Activated CD8-positive, alpha-beta T cell treated with anti-CD3 and anti-CD28 coated beads for 36 hours (primary cell): ENCODE measurements around the gene SLC5A8. TPM values are rescaled to one million over a fixed set of nuclear protein-coding genes. Genes with fewer than 3 reads are reported as not detected.

Experiments used
- ATAC-seq: fragments of 200-7000 bp; cut with Tn5 transposase; one replicate; pipeline ENCODE4 v1.10.0; 2021; ENCODE audit warnings: mild to moderate bottlenecking, moderate library complexity
- CTCF ChIA-PET: fragments of 350-600 bp; sonication (Branson Sonifier 250); formaldehyde crosslinking; loops from one replicate; lab custom pipeline; 2021; ENCODE audit warnings: antibody characterized with exemption; lab: Charles Lee
- POLR2A ChIA-PET: fragments of 350-600 bp; sonication (Branson Sonifier 250); formaldehyde crosslinking; loops from one replicate; lab custom pipeline; 2021; ENCODE audit warnings: antibody characterized with exemption; lab: Charles Lee
- DNase-seq: peaks from one replicate; pipeline ENCODE4 v3.0.0-alpha.2; 2020
- H3K27ac Mint-ChIP-seq: one replicate; pipeline ENCODE4 v1.8.0; 2021; ENCODE audit warnings: mild to moderate bottlenecking, mixed read lengths
- H3K27me3 Mint-ChIP-seq: one replicate; pipeline ENCODE4 v1.8.0; 2021; ENCODE audit warnings: mixed read lengths
- H3K36me3 Mint-ChIP-seq: one replicate; pipeline ENCODE4 v1.8.0; 2021; ENCODE audit warnings: low read depth, mixed read lengths
- H3K4me1 Mint-ChIP-seq: one replicate; pipeline ENCODE4 v1.8.0; 2021; ENCODE audit warnings: low read depth, mixed read lengths
- H3K4me3 Mint-ChIP-seq: one replicate; pipeline ENCODE4 v1.8.0; 2021; ENCODE audit warnings: mild to moderate bottlenecking, moderate library complexity, mixed read lengths
- H3K9me3 Mint-ChIP-seq: one replicate; pipeline ENCODE4 v1.8.0; 2021; ENCODE audit warnings: mixed read lengths
- intact Hi-C: fragments of 100-400 bp; cut with micrococcal nuclease; formaldehyde crosslinking; loops from one replicate; pipeline ENCODE4 v1.10.0; 2022
- total RNA-seq, 2 experiments: library from RNA; stranded (reverse); gene quantifications; one replicate each; pipeline ENCODE4 v1.2.3, GENCODE V29; 2021
- TF ChIP-seq, protein P1 (sequence below): fragments of 200-600 bp; IDR thresholded peaks from one replicate; pipeline ENCODE4 v1.8.0; 2022; ENCODE audit warnings: antibody characterized with exemption, mild to moderate bottlenecking

SLC5A8 gene
- total RNA-seq, 2 experiments from 2014 or later: not detected

DNA sequence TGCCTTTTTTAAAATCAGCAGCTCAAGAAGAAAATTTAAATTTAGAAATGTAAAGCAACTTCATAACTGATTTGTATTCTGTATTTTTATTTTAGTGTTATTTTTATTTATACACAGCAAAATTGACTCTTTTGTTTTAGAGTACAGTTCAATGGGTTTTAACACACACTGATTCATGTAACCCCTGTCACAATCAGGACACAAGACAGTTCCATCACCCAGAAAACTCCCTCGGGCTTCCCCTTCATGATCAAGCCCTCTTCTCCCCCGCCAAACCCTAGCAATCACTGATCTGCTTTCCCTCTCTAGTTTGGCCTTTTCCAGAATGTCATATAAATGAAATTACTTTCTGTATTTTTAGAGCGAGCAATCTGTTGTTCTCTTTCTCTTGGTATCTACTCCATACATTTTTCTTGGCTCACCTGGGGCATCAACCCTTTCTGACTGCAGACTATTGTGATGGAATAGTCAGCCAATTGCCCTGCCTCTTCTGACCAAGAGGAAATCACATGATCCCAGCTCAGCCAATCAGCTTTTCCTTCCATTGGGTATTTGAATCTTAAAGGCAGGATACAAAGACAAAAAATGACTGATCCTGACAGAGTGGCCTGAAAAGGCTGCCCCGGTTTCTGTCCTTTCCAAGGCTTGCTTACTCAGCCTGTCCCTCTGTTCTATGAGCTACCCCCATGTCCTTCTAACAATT is 5.3 kb downstream of the SLC5A8 start:
- H3K4me1 Mint-ChIP-seq: no peaks in the 10 kb centered on the region

DNA sequence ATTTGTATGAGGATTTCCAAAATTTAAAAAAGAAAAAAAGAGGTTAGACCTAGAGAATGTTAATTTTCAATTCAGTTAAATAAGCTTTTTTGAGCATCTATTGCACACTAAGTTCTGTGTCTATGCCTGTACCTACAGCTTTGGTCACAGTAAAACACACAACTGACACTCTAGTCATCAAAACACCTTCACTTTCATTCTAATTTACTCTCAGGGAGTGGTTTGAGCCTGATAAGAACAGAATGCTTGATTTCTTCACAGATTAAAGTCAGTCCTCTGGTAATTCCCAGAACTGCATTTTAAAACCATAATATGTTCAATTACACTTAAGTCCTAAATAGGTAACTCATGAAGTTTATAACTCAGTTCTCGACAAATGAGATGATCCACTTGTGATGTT is 9.2 kb downstream of the SLC5A8 start:
- intact Hi-C loops: no loop called here
- H3K9me3 Mint-ChIP-seq: no peaks in the 10 kb centered on the region
- H3K4me3 Mint-ChIP-seq: no peak overlapping the region
- H3K36me3 Mint-ChIP-seq: no peaks in the 10 kb centered on the region
- no peak overlapping the region for H3K27ac Mint-ChIP-seq
- TF ChIP-seq, protein P1, sequence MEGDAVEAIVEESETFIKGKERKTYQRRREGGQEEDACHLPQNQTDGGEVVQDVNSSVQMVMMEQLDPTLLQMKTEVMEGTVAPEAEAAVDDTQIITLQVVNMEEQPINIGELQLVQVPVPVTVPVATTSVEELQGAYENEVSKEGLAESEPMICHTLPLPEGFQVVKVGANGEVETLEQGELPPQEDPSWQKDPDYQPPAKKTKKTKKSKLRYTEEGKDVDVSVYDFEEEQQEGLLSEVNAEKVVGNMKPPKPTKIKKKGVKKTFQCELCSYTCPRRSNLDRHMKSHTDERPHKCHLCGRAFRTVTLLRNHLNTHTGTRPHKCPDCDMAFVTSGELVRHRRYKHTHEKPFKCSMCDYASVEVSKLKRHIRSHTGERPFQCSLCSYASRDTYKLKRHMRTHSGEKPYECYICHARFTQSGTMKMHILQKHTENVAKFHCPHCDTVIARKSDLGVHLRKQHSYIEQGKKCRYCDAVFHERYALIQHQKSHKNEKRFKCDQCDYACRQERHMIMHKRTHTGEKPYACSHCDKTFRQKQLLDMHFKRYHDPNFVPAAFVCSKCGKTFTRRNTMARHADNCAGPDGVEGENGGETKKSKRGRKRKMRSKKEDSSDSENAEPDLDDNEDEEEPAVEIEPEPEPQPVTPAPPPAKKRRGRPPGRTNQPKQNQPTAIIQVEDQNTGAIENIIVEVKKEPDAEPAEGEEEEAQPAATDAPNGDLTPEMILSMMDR: no peak
- DNase-seq: no peak
- no peak for ATAC-seq
- H3K27me3 Mint-ChIP-seq: peaks cover 7% of the 10 kb centered on the region
- no peaks in the 10 kb centered on the region for H3K4me1 Mint-ChIP-seq
- POLR2A ChIA-PET: no interaction called here
- CTCF ChIA-PET: no interaction called here

More for the DNA sequence above, 5.3 kb downstream of the SLC5A8 start:
- CTCF ChIA-PET: no interaction called here
- no peaks in the 10 kb centered on the region for H3K36me3 Mint-ChIP-seq
- ATAC-seq: no peak
- H3K27ac Mint-ChIP-seq: no peak overlapping the region
- DNase-seq: no peak
- H3K27me3 Mint-ChIP-seq: peaks cover 14% of the 10 kb centered on the region
- POLR2A ChIA-PET: no interaction called here
- no peak overlapping the region for H3K4me3 Mint-ChIP-seq
- TF ChIP-seq, protein P1: no peak
- intact Hi-C loops: no loop called here
- no peaks in the 10 kb centered on the region for H3K9me3 Mint-ChIP-seq

DNA sequence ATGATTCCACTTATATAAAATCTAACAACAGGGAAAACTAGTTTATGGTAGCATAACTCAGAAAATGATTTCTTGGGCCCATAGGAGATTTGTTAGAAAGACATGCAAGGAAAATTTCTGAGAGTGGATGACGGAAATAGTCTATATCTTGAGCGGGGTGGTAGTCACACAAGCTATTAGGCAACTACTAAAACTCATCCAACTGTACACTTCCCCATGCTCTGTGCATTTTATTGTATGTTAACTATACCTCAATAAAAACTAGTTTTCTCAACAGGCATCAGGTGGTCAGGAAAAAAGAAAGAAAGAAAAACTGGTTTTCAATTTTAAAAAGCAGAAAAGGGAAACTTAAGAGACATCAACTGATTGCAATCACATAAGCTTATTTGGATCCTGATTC is 9.9 kb downstream of the SLC5A8 start:
- Mint-ChIP-seq H3K9me3 (no peaks in the 10 kb centered on the region), H3K4me1 (no peaks in the 10 kb centered on the region), H3K27ac (no peak overlapping the region), H3K27me3 (peaks cover 7% of the 10 kb centered on the region), H3K4me3 (no peak overlapping the region), H3K36me3 (no peaks in the 10 kb centered on the region)
- ATAC-seq (no peak), DNase-seq (no peak)
- ChIA-PET POLR2A (no interaction called here), CTCF (no interaction called here)
- TF ChIP-seq, protein P1: no peak
- intact Hi-C loops: no loop called here

DNA sequence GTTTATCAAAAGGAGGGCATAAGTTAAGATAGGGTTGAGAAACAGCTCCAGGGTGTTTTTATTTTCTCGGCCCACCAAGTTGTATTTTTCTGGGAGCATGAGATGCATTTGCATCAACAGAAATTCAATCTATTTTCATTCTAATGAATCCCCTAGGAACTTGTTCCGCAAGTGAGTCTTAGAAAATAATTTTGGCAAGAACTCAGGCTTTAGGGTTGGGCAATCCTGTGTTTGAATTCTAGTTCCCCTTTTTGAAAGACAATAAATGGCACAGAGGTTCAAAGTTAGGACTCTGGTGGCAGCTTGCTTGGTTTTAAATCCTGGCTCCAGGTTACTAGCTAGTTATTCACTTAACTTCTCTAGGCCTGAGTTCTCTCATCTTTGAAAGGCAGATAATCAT is 23.7 kb downstream of the SLC5A8 start:
- no peak overlapping the region for H3K27ac Mint-ChIP-seq
- H3K4me3 Mint-ChIP-seq: no peak overlapping the region
- H3K36me3 Mint-ChIP-seq: no peaks in the 10 kb centered on the region
- DNase-seq (no peak), ATAC-seq (no peak)
- peaks cover 7% of the 10 kb centered on the region for H3K27me3 Mint-ChIP-seq
- ChIA-PET CTCF (no interaction called here), POLR2A (no interaction called here)
- H3K4me1 Mint-ChIP-seq: no peaks in the 10 kb centered on the region
- no peaks in the 10 kb centered on the region for H3K9me3 Mint-ChIP-seq
- TF ChIP-seq, protein P1: no peak
- intact Hi-C loops: no loop called here

DNA sequence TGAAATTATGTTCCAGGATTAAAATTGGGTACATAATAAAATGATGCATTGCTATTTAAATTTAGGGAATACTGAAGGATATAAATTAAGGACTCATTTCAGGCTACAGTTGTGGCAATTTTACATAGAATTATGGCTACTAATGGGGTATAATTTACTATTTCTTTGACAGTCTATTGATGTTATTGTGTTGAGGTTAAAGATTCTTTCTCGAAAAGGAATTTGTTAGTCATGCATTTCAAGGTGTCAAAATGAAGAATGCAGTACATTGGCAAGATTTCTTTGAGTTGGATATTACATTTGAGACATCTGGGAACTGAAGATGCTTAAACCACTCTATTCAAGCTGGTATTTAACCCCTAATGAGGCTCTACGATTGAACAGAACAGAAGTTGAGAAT is 28.3 kb downstream of the SLC5A8 start:
- Mint-ChIP-seq H3K27ac (no peak overlapping the region), H3K36me3 (no peaks in the 10 kb centered on the region), H3K4me1 (no peaks in the 10 kb centered on the region), H3K4me3 (no peak overlapping the region), H3K9me3 (no peaks in the 10 kb centered on the region), H3K27me3 (peaks cover 7% of the 10 kb centered on the region)
- TF ChIP-seq, protein P1: no peak
- ChIA-PET POLR2A (no interaction called here), CTCF (no interaction called here)
- ATAC-seq: no peak
- intact Hi-C loops: no loop called here
- no peak for DNase-seq
